Erythroblast (primary cell): ENCODE data around the gene TRPC6.

Experiments
- GATA1 ChIP-seq: IDR thresholded peaks from 2 replicates; pipeline ENCODE4 v1.6.1; 2011; ENCODE audit warnings: low read depth, mild to moderate bottlenecking, control low read depth, low read length, moderate library complexity
- POLR2A ChIP-seq: IDR thresholded peaks from 2 replicates; pipeline ENCODE4 v1.6.1; 2011; ENCODE audit warnings: mild to moderate bottlenecking, low read length

GRCh38 chr11:101445761-101446160, 138.0 kb downstream of the TRPC6 start:
- TF ChIP-seq POLR2A (no peak), GATA1 (no peak)
